ENCODE data around the gene RDH14.

Gene RDH14

DNA sequence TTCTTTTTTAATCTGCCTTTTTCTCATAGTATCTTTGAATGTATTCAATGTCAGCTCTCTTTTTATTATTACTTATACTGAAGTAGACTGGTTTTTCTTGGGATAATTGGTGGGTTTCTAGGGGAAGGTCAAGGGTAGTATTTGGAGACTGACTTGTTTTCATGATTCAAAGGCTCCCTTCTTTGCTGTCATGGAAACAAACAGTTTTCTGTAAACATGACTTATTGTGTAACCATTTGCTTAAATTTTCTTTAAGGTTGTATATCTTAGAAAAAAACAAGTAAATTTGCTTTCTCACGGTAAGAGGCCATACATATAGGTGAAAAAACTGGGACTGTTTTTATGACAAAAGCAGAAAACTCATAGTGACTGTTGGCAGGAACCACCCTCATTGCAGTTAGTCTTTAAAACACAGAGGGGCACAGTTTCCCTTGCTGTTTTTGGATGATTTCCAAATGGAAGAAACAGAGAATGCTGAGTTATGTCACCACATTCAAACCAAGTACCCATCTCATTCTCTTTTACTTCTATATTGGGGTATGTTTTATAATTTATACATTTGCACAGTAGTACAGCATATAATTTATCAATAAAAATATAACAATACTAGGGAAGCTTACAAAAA, 5.8 kb upstream of the RDH14 start:
- DNase-seq (ENCODE audit: low spot score), result no peak

DNA sequence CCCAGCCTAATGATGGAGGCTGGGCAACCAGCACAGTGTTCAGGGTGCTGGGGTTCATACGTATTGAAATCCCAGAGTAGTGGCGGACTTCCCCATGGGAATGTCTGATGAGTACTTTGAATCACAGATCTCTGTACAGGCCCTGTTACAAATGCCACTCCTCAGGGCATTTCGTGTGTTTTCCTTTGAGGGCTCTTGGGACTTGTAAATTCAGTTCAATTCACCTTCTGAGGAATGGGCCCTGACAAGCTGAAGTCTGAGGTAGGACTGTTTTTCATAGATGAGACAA, 288 bp upstream of the RDH14 start:
- DNase-seq (ENCODE audit: low spot score), result no peak

DNA sequence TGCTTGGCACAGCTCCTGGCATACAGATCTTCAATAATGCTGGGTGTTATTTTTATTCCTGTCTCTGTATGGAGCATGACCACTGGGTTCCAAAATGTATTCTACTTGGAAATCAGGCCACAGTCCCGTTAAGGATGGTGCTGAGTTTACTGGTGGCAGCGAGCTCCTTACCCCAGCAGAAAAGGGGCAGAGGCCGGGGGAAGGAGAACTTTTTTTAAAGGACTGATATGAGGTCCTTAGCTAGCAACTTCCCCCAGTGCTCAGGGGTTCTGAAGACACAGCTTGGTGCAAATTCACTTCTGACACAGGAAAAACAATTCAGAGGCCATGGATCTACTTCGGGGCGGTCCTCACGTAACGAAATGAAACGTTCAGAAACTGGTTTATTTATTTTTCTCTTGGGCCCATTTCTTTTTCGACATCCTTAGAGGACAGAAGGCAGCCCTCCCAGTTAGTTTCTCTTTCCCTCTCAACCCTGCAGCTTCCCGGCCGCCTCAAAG, 872 bp downstream of the RDH14 start:
- DNase-seq (ENCODE audit: low spot score), result no peak

DNA sequence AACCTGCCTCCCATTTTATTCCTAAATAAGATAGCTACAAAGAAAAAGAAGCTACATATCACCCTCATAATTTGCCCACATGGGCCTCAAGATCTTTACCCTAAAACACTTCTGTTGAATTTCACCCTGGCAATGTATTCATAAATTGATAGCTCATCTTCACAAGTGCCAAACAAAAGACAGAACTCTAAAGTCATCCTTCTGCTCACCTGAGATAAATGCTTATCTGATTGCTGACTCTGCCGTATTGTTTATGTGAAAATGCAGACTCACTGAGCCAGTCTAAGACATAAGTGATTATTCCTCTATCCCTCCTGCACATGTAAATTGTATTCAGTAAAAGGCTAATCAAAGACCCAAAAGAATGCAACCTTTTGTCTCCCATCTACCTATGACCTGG, 2.0 kb downstream of the RDH14 start:
- no peak for DNase-seq (ENCODE audit: low spot score)

DNA sequence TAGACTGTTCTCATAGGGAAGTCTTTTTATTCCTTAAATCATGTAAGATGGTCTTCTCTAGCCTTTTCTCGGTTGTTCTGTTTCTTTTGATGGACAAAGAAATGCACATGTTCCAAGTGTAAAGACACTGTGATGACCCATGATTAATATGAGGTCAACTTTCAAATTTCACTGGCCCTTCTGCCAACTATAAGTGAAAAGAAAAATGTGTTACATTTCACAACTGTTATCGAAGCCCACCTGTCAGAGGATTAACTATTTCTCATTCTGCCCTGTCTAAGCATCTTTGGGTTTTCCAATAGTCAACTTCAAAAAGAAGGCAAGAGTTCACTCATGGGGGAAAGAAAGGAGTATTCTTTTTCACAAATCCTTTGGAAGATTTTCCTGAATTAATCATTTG, 3.3 kb downstream of the RDH14 start:
- DNase-seq (ENCODE audit: low spot score), result no peak

DNA sequence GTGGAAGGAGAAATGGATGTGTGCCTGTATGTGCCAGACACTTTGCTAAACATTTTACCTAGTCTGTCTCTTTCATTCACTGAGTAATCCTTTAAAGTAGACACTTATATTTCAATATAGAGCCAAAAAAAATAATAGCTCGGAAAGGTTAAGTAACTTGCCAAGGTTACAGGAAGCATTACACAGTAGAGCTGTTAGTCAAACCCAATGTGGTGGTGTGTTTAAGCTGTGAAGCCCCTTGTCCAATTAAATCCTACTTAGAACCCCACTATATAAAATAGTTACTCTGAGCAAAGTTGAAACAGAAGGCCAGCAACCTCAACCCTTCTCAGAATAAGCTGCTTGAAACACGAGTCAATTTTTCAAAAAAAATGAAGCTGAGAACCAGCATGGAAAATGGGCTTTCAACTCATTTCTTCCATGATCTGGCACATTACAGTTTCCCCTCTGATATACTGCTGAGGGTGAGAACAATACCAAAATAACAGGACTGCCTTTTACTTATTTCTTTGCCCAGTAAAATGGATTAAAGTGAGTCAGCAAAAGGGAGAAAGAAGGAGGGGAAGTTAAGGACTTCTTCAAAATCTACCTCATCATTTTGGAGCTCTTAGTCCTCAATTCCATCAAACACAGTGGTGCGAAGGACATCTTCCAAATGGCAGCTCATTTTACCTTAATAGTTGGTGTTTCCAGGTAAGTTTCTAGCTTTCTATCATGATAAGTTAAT, 7.9 kb downstream of the RDH14 start:
- DNase-seq (ENCODE audit: low spot score), result no peak

DNA sequence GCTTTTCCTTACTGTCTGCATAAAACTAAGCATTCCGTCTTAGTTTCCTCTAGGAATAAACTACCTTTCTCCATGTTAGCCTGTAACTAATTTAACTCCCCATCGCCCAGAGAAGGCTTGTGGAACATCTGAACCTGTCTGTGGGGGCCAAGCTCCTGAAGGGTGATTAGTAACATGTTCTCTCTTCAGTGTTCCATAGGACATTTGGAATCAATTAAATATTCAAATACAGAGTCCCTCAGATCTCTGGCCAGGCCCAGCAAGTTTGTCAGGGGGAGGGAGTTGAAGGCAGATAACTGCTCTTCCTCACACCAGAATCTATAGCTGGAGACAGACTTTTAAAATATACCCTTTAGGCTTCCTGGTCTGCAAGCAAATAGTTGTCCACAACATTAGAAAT, 8.8 kb downstream of the RDH14 start:
- DNase-seq (ENCODE audit: low spot score), result no peak

DNA sequence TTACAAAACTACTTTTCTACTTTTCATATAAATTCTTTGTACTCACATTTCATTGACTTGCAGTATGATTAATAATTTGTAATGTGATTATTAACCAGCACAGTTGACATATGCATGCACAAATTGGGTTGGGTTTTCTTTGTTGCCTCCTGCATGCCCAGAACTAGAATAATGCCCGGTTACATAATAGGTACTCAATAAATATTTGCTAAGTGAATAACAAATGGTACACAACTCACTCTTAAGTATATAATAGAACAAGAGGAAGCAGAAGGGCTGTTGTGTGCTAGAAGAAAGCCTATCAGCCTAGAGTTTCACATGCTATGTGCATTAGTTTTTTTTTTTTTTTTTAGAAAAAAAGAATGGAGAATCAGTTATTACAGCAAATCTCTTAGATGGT, 9.3 kb downstream of the RDH14 start:
- no peak for DNase-seq (ENCODE audit: low spot score)

DNA sequence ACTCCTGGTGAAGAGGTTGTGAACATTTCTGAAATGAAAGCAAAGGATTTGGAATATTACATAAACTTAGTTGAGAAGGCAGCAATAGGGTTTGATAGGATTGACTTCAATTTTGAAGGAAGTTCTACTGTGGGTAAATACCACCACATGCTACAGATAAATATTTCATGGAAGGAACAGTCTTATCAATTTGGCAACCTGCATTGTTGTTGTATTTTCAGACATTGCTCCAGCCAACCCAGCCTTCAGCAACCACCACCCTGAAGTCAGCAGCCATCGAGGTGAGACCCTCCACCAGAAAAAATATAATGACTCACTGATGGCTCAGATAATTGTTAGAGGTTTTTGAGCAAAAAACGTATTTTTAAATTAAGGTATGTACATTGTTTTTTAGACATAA, 10.0 kb downstream of the RDH14 start:
- DNase-seq (ENCODE audit: low spot score), result no peak

DNA sequence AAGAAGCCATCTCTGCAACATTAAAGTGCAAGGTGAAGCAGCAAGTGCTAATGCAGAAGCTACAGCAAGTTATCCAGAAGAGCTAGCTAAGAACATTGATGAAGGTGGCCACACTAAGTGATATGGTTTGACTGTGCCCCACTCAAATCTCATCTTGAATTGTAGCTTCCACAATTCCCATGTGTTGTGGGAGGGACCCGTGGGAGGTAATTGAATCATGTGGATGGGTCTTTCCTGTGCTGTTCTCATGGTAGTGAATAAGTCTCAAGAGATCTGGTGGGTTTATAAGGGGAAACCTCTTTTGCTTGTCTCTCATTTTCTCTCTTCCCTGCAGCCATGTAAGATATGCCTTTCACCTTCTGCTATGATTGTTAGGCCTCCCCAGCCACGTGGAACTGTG, 11.4 kb downstream of the RDH14 start:
- DNase-seq (ENCODE audit: low spot score), result no peak

DNA sequence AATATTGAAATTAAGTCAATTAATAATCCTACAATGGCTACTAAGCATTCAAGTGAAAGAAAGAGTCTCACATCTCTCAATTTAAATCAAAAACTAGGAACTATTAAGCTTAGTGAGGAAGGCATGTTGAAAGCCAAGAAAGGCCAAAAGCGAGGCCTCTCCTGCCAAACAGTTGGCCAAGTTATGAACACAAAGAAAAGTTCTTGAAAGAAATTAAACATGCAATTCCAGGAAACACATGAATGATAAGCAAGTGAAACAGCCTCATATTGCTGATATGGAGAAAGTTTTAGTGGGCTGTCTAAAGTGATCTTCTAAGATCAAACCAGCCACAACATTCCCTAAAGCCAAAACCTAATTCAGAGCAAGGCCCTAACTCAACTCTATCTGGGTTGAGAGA, 11.8 kb downstream of the RDH14 start:
- no peak for DNase-seq (ENCODE audit: low spot score)

DNA sequence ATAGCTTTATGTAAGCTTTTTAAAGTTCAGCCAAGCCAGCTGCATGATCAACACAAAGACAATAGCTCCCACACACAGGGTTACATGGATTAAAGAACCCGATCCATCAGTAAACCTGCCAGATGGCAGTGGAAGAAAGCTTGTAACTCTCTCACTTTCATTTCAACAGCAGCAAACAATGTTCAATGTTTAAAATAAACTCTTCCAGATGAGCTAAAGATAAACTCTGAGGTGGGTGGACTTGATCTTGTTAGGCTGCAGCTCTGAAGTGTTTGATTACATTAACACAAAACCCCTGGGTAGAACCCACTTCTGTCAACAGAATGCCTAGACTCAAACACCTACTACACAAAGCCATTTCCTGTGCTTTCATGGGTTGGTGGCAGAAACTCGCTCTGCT, 13.9 kb downstream of the RDH14 start:
- DNase-seq (ENCODE audit: low spot score), result no peak

DNA sequence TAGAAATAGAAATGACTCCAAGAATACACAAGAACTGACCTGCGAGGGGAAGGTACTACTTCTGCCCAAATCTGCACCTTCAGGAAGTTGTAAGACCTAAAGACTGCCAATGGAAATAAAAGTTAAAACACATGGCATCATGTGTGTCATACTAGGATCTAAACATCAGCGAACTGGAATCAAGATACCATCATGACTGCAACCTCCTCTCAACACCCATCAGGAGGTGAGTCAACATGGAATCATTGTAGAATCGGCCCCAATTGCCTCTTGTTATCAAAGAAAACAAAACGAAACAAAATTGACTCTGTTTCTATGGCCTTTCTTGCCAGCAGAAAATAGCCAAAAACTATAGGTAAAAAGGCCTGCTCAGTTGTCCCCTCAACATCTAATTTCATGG, 15.1 kb downstream of the RDH14 start:
- no peak for DNase-seq (ENCODE audit: low spot score)

DNA sequence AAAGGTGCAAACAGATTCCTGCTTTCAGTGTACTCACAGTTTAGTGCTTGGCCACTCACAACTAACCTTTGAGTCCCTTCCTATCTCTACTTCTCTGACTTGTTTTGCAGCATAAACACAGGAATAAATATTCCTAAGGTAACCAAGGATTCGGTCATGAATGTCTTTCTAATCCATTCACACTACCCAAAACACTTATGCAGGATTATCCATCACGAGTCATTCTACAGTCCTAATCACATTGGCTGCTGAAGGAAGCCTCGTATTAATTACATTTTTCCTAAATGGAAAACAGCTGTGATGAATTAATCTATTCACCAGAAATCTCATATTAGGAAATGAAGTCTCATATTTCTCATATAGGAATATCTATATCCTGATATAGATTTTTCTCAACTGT, 16.3 kb downstream of the RDH14 start:
- no peak for DNase-seq (ENCODE audit: low spot score)

DNA sequence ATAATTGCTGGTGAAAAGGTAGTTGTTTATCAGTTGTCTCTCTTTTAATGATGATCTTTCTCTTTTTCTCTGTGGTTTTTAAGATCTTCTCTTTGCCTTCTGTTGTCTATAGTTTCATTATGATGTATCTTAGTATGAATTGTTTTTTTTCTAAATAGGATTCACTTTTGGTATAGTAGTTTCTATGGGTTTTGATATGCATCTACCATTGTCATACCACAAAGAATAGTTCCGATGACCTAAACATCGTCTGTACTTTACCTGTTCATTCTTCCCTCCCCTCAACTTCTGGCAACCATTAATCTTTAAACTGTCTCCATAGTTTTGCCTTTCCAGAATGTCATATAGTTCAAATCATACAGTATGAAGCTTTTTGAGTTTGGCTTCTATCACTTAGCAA, 19.6 kb downstream of the RDH14 start:
- no peak for DNase-seq (ENCODE audit: low spot score)

DNA sequence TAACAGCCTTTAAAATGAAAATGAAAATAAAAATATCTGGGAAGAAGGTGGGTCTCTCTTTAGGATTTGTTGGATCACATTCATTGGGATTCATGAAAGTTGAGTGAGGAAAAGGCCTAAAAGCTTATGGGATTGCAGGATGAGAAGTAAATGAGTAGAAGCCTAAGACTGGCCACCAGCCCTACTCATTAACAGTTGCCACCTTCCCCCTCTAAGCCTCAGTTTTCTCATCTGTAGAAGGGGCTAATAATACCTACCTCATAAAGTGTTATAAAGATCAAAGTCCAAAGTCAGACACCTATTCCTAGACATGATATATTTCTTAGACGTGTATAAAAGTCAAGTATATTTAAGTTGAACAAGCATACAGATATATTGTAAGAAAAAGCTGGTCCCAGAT, 23.8 kb downstream of the RDH14 start:
- DNase-seq (ENCODE audit: low spot score), result no peak

DNA sequence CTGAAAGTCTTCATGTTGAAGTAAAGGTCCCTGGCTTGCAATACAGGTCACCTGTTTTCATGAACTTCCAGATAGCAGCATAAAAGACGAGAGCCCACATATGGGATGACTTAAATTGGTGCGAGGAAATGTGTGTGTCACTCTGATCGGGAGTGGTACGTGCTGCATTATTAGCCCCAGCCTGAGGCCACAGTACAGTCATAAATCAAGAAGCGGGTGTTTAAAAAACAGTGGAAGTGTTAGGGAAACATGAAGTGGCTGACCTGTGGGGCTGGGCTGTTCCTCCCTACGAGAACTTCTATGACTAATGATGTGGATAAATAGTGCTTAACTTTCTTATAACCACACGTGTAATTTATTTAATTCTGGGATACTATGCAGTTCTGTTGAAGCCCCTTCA, 24.4 kb downstream of the RDH14 start:
- DNase-seq (ENCODE audit: low spot score), result no peak

DNA sequence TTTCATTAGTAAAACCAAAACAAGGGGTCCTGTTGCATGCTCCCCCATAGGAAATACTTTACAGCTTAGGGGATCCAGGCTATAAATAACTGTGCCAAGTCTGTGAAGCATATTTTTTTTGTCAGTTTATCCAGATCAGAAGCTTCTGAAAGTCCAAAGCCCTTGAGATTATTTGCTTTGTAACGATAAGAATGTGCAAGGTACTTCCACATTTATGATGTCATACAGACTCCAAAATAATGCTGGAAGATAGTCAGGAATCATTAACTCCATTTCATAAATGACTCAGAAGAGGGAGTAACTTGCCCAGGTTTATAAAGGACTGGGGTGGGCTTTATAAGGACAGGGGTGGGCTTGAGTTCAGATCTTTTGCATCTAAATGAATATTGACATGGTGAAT, 29.3 kb downstream of the RDH14 start:
- DNase-seq (ENCODE audit: low spot score), result no peak

DNA sequence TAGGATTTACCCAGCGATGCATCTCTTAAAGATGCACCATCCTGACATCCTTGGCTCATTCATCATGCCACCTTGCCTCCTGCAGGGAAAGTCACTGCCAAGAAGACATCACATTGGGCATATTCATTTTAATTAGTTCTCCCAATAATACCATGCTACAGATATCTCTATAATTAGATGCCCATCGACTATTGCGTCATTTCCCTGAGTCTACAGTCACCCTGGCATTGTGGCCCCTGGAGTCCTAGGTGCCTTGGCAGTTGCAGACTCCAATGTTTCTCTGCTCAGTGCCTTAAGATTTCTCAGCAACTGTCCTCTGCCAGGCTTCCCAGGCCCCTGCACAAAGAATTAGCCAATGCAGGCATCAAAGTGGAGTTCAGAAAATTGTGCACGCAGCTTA, 32.6 kb downstream of the RDH14 start:
- no peak for DNase-seq (ENCODE audit: low spot score)

DNA sequence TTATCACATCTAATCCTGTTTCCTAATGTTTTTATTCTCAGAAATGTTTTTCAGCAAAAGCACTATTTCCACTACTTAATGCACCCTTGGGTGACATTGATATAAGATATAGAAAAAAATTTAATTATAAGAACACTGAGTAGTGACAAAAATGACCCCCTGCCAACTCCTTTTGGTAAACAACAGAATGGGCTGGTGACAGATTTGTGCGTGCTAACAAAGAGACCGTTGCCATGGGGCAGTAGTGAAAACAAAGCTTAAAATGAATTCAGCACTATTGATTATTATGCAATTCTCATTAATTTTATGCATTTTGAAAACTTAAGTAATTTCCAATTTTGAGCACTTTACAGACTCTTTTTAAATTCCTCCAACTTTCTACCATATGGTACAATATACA, 33.1 kb downstream of the RDH14 start:
- no peak for DNase-seq (ENCODE audit: low spot score)

DNA sequence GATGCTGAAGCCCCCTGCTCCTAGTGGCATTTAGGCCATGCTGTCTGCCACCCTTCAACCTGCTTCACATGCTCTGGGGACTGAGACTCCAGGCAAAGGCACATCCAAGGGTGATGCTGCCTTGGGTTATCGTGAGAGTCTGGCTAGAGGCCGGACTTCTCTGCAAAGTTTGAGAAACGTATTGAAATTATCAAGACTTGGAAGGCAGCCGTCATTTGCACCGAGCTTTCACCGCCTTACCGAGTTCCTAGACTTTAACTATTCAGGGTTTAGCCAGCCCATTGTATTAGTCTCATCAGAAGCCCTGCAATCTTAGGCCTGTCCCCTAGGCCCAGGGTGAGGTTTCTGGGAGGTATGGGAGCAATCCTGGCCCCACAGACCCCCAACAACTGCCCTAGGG, 34.0 kb downstream of the RDH14 start:
- DNase-seq (ENCODE audit: low spot score), result no peak

DNA sequence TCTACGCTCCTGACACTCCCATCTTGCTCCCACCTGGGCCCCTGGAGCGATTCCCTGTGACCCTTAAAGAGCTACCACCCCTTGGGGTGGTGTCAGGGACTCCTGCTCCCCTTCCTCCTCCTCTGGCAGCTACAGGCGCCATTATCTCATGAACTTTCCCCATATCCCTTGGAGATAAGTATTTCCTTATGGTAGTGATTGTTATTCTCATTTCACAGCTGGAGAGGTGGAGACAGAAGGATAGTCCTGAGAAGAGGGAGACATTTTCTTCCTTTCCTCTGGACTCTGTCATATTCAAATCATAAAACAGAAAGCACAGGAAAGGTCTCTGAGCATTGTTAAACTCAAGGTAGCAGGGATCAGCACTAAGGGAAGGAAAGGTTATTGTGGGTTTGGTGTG, 34.6 kb downstream of the RDH14 start:
- no peak for DNase-seq (ENCODE audit: low spot score)

DNA sequence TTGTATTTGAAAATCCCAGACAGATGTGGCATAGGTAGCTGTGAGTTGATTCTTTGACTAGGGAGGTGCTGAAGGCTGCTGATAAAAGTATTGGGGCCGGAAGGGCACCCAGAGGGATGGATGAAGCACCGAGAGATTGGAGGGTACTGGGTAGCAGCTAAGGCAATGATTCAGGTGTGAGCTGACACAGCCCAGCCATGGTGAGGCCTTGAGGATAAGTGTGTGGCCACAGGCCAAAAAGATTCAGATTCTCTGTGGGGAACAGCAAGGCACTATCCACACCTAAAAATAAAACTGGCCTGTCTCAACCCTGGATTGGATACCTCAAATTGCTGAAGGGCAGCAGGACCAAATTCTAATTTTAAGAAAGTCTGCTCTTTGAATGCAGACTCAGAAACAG, 35.2 kb downstream of the RDH14 start:
- no peak for DNase-seq (ENCODE audit: low spot score)

DNA sequence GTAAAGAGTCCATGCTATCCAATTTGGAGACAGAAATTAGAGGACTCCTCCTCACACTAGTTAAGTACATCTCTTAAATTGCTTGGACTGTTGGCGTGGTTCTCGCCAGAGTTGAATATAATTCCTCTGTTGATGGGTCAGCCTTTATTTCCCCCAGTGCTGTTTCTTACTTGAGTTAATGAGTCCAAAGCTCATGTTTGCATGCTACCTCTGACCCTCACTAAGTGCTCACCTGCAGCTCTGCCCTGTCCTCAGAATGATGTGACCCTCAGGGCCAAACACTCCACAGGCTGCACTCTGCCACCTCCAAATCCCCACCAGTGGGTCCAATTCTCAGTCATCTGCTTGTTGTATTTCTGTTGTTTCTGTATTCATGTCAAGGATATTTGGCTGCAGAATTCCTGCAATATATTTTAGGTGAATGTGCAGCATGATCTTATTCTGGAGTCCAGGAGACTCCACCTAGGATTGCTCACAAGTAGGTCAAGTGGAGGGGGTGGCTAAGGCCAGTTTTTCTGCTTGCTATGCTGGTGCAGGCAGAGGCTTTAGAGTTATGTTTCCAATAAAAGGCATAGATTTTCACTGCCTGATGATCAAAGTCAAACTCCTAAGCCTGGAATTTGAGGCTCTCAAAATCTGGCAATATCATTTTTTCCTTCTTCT, 37.8 kb downstream of the RDH14 start:
- no peak for DNase-seq (ENCODE audit: low spot score)
